Liver (tissue), 9 donors: ENCODE measurements around the gene RNPEP. TPM values are rescaled to one million over a fixed set of nuclear protein-coding genes. Genes with fewer than 3 reads are reported as not detected.

ENCODE experiments used
- DNase-seq: peaks from one replicate; pipeline ENCODE4 v3.0.0-alpha.2; 2017; ENCODE audit warnings: low spot score
- H3K27ac ChIP-seq, 2 donors: one replicate each; pipeline ENCODE4 v1.7.0; 2013; ENCODE audit warnings: inconsistent platforms in 2 of 2, low read length in 2 of 2, control low read depth in 1 of 2, low read depth in 1 of 2, mild to moderate bottlenecking in 1 of 2
- H3K27me3 ChIP-seq, 4 donors: one replicate each; pipeline versions ENCODE4 v1.6.1 to v1.7.0; 2013; ENCODE audit warnings: low read length in 3 of 4, inconsistent platforms in 1 of 4, mild to moderate bottlenecking in 1 of 4, moderate library complexity in 1 of 4; ENCODE audit not compliant: control insufficient read depth in 4 of 4, insufficient read depth in 4 of 4
- H3K36me3 ChIP-seq, 4 donors: one replicate each; pipeline versions ENCODE4 v1.6.1 to v1.7.0; 2013; ENCODE audit warnings: low read length in 3 of 4, mild to moderate bottlenecking in 3 of 4, low read depth in 1 of 4, moderate library complexity in 1 of 4; ENCODE audit not compliant: control insufficient read depth in 4 of 4, insufficient read depth in 3 of 4
- H3K4me1 ChIP-seq, 4 donors: one replicate each; pipeline versions ENCODE4 v1.6.1 to v1.7.0; 2013; ENCODE audit warnings: low read length in 3 of 4, mild to moderate bottlenecking in 3 of 4, moderate library complexity in 1 of 4; ENCODE audit not compliant: control insufficient read depth in 4 of 4, insufficient read depth in 4 of 4
- H3K4me3 ChIP-seq, 3 donors: one replicate each; pipeline versions ENCODE4 v1.6.1 to v1.7.0; 2013; ENCODE audit warnings: low read length in 3 of 3, control low read depth in 1 of 3, low read depth in 1 of 3, mild to moderate bottlenecking in 1 of 3
- H3K9ac ChIP-seq, 2 donors: one replicate each; pipeline ENCODE4 v1.7.0; 2013; ENCODE audit warnings: low read length in 2 of 2, mild to moderate bottlenecking in 2 of 2, moderate library complexity in 2 of 2, control low read depth in 1 of 2, low read depth in 1 of 2
- H3K9me3 ChIP-seq, 4 donors: one replicate each; pipeline versions ENCODE4 v1.6.1 to v1.7.0; 2013; ENCODE audit warnings: low read length in 3 of 4; ENCODE audit not compliant: control insufficient read depth in 4 of 4
- EGR1 ChIP-seq, 2 donors: IDR thresholded peaks; 2 replicates each; pipeline ENCODE4 v1.6.1; 2016 to 2018; ENCODE audit warnings: antibody characterized with exemption in 2 of 2, low read depth in 2 of 2
- FOXA1 ChIP-seq: IDR thresholded peaks from 2 replicates; pipeline ENCODE4 v1.6.1; 2016; ENCODE audit warnings: antibody characterized with exemption
- FOXA2 ChIP-seq: IDR thresholded peaks from 2 replicates; pipeline ENCODE4 v1.6.1; 2016; ENCODE audit warnings: antibody characterized with exemption
- GABPA ChIP-seq, 2 donors: IDR thresholded peaks in 1 of 2; conservative IDR thresholded peaks in 1 of 2; 2 replicates each; pipeline ENCODE4 v1.6.1; 2016; ENCODE audit warnings: antibody characterized with exemption in 2 of 2, mild to moderate bottlenecking in 1 of 2, moderate library complexity in 1 of 2
- HNF4A ChIP-seq, 2 donors: conservative IDR thresholded peaks; 2 replicates each; pipeline ENCODE4 v1.6.1; 2016; ENCODE audit warnings: antibody characterized with exemption in 2 of 2, mild to moderate bottlenecking in 2 of 2
- HNF4G ChIP-seq: IDR thresholded peaks from 2 replicates; pipeline ENCODE4 v1.6.1; 2016; ENCODE audit warnings: antibody characterized with exemption
- JUND ChIP-seq, 2 donors: IDR thresholded peaks; 2 replicates each; pipeline ENCODE4 v1.6.1; 2016; ENCODE audit warnings: antibody characterized with exemption in 2 of 2
- NR2F2 ChIP-seq: IDR thresholded peaks from 2 replicates; pipeline ENCODE4 v1.6.1; 2016; ENCODE audit warnings: antibody characterized with exemption
- RAD21 ChIP-seq, 2 donors: IDR thresholded peaks; 2 replicates each; pipeline ENCODE4 v1.6.1; 2016; ENCODE audit warnings: antibody characterized with exemption in 2 of 2, mild to moderate bottlenecking in 2 of 2
- RXRA ChIP-seq, 2 donors: IDR thresholded peaks; 2 replicates each; pipeline ENCODE4 v1.6.1; 2017 to 2018; ENCODE audit warnings: antibody characterized with exemption in 2 of 2, mild to moderate bottlenecking in 1 of 2
- SP1 ChIP-seq: IDR thresholded peaks from 2 replicates; pipeline ENCODE4 v1.6.1; 2018; ENCODE audit warnings: antibody characterized with exemption, mild to moderate bottlenecking
- TAF1 ChIP-seq: conservative IDR thresholded peaks from 2 replicates; pipeline ENCODE4 v1.6.1; 2016; ENCODE audit warnings: antibody characterized with exemption, mild to moderate bottlenecking
- YY1 ChIP-seq: IDR thresholded peaks from 2 replicates; pipeline ENCODE4 v1.6.1; 2016; ENCODE audit warnings: antibody characterized with exemption, mild to moderate bottlenecking
- WGBS: extraction: QIAGEN DNeasy Blood & Tissue Kit; methylation state at CpG from one replicate; pipeline ENCODE4 v1.1.7; 2013; 5-methylcytosine and 5-hydroxymethylcytosine counted together
- polyA plus RNA-seq, 2 donors: library from polyadenylated mRNA; stranded (reverse) in 1 of 2; unstranded in 1 of 2; fragments of 200-250 nt in 1 of 2; fragments of >200 nt in 1 of 2; fragmentation: Nextera tagmentation in 1 of 2; extraction: Ambion mirVana in 1 of 2; gene quantifications; one replicate each; pipeline versions ENCODE4 v1.2.1 to v1.2.3, GENCODE V29; 2013 to 2015
- total RNA-seq, 2 donors: library from RNA; depleted of rRNA; stranded (reverse); fragments of >200 nt; gene quantifications; one replicate each; pipeline ENCODE4 v1.2.3, GENCODE V29; 2014
- TF ChIP-seq, protein P1 (sequence below): IDR thresholded peaks from 2 replicates; pipeline ENCODE4 v1.6.1; 2016; ENCODE audit warnings: antibody characterized with exemption
- TF ChIP-seq, protein P2 (sequence below): IDR thresholded peaks from 2 replicates; pipeline ENCODE4 v1.6.1; 2016; ENCODE audit warnings: antibody characterized with exemption, mild to moderate bottlenecking
- TF ChIP-seq, protein P3 (sequence below): IDR thresholded peaks from 2 replicates; pipeline ENCODE4 v1.6.1; 2016; ENCODE audit warnings: antibody characterized with exemption
- TF ChIP-seq, protein P4 (sequence below): fragments of 150-350 bp; IDR thresholded peaks from 2 replicates; pipeline ENCODE4 v1.5.1; 2017; ENCODE audit warnings: improper control_type of control experiment, low read depth, low read length; ENCODE audit not compliant: missing input control
- TF ChIP-seq, protein P5 (sequence below): IDR thresholded peaks from 2 replicates; pipeline ENCODE4 v1.6.1; 2016; ENCODE audit warnings: antibody characterized with exemption
- donor health status: healthy.
- donor health status: healthy.
- donor health status: healthy.
- donor health status: healthy.
- donor health status: healthy.

RNPEP gene
- total and polyA plus RNA-seq, 4 donors = 16.3 to 26.5 (median 21.0) TPM

DNA sequence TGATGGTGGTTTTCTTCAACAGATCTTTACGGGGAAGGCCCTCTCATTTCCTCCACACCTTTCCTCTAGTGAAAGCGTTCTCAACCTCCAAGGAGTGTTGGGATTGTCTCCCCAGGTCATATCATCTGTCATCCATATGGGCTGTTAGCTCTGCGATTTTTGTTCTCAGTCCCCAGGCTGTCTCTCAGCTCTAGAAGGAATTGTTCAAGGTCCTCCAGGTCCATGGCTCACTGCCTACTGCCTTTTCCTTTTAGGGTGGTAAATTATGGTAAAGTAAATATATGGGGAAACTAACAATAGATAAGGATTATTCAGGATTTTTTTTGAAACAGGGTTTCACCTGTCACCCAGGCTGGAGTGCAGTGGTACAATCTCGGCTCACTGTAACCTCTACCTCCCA lies 65.5 kb downstream of the RNPEP start:
- no peaks in the 10 kb centered on the region for H3K27me3 ChIP-seq
- WGBS = 83% methylated on average over 4 of the region's 4 CpGs
- no peak overlapping the region for H3K9ac ChIP-seq
- TF ChIP-seq NR2F2 = no peak
- no peaks in the 10 kb centered on the region for H3K36me3 ChIP-seq
- no peaks in the 10 kb centered on the region for H3K9me3 ChIP-seq
- no peak overlapping the region for H3K27ac ChIP-seq
- no peak for DNase-seq
- H3K4me3 ChIP-seq = no peak overlapping the region
- H3K4me1 ChIP-seq = peaks cover 0 to 6% (median 6%) of the 10 kb centered on the region in 4 donors

DNA sequence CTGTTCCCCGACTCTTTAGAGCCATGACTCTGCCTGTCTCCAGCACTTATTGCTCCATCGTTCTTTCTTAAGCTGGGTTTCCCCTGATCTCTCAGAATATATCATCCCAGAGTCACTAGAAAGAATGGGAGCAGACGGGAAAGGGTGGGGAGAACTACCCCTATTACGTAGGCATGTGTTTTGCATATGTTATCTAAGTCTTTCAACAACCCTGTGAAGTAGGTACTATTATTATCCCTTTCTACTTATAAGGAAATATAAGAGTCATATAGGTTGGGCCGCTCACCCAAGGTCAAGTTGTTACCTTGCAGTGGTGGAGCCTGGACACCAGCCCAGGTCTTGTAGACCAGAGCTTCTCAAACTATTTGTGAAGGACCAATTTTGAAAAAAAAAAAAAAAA lies 66.7 kb downstream of the RNPEP start:
- H3K4me3 ChIP-seq = no peak overlapping the region
- H3K27ac ChIP-seq = no peak overlapping the region
- TF ChIP-seq, protein P1, sequence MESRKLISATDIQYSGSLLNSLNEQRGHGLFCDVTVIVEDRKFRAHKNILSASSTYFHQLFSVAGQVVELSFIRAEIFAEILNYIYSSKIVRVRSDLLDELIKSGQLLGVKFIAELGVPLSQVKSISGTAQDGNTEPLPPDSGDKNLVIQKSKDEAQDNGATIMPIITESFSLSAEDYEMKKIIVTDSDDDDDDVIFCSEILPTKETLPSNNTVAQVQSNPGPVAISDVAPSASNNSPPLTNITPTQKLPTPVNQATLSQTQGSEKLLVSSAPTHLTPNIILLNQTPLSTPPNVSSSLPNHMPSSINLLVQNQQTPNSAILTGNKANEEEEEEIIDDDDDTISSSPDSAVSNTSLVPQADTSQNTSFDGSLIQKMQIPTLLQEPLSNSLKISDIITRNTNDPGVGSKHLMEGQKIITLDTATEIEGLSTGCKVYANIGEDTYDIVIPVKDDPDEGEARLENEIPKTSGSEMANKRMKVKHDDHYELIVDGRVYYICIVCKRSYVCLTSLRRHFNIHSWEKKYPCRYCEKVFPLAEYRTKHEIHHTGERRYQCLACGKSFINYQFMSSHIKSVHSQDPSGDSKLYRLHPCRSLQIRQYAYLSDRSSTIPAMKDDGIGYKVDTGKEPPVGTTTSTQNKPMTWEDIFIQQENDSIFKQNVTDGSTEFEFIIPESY = no peak
- no peak for TF ChIP-seq SP1
- H3K9me3 ChIP-seq = no peaks in the 10 kb centered on the region
- peaks cover 0 to 6% (median 6%) of the 10 kb centered on the region in 4 donors for H3K4me1 ChIP-seq
- no peak overlapping the region for H3K9ac ChIP-seq
- H3K27me3 ChIP-seq = no peaks in the 10 kb centered on the region
- 81% methylated on average over 5 of the region's 5 CpGs for WGBS
- no peaks in the 10 kb centered on the region for H3K36me3 ChIP-seq
- DNase-seq = no peak

DNA sequence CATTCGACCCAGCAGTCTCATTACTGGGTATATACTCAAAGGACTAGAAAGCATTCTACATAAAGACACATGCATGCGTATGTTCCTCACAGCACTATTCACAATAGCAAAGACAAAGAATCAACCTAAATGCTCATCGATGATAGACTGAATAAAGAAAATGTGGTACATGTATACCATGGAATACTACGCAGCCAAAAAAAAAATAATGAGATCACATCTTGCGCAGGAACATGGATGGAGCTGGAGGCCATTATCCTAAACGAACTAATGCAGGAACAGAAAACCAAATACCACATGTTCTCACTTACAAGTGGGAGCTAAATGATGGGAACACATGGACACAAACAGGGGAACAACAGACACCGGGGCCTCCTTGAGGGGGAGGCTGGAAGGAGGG lies 71.6 kb downstream of the RNPEP start:
- 94% methylated on average over 7 of the region's 7 CpGs for WGBS
- DNase-seq = no peak
- no peaks in the 10 kb centered on the region for H3K27me3 ChIP-seq
- H3K9me3 ChIP-seq = no peaks in the 10 kb centered on the region
- no peaks in the 10 kb centered on the region for H3K36me3 ChIP-seq
- TF ChIP-seq, protein P2, sequence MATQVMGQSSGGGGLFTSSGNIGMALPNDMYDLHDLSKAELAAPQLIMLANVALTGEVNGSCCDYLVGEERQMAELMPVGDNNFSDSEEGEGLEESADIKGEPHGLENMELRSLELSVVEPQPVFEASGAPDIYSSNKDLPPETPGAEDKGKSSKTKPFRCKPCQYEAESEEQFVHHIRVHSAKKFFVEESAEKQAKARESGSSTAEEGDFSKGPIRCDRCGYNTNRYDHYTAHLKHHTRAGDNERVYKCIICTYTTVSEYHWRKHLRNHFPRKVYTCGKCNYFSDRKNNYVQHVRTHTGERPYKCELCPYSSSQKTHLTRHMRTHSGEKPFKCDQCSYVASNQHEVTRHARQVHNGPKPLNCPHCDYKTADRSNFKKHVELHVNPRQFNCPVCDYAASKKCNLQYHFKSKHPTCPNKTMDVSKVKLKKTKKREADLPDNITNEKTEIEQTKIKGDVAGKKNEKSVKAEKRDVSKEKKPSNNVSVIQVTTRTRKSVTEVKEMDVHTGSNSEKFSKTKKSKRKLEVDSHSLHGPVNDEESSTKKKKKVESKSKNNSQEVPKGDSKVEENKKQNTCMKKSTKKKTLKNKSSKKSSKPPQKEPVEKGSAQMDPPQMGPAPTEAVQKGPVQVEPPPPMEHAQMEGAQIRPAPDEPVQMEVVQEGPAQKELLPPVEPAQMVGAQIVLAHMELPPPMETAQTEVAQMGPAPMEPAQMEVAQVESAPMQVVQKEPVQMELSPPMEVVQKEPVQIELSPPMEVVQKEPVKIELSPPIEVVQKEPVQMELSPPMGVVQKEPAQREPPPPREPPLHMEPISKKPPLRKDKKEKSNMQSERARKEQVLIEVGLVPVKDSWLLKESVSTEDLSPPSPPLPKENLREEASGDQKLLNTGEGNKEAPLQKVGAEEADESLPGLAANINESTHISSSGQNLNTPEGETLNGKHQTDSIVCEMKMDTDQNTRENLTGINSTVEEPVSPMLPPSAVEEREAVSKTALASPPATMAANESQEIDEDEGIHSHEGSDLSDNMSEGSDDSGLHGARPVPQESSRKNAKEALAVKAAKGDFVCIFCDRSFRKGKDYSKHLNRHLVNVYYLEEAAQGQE = no peak
- TF ChIP-seq FOXA2 (no peak), HNF4A (conservative IDR thresholded peaks at IDR 0.05) (no peak), EGR1 (IDR thresholded peaks at IDR 0.05; ENCODE audit: low read depth in 2 of 2) (no peak), RAD21 (IDR thresholded peaks at IDR 0.05) (no peak), YY1 (no peak), SP1 (no peak), TAF1 (no peak), NR2F2 (no peak), HNF4G (no peak), FOXA1 (no peak), RXRA (IDR thresholded peaks at IDR 0.05) (no peak), GABPA (IDR thresholded peaks at IDR 0.05 in 1 of 2, conservative IDR thresholded peaks at IDR 0.05 in 1 of 2) (no peak), JUND (IDR thresholded peaks at IDR 0.05) (no peak)
- TF ChIP-seq, protein P3, sequence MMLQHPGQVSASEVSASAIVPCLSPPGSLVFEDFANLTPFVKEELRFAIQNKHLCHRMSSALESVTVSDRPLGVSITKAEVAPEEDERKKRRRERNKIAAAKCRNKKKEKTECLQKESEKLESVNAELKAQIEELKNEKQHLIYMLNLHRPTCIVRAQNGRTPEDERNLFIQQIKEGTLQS = no peak
- TF ChIP-seq, protein P4, sequence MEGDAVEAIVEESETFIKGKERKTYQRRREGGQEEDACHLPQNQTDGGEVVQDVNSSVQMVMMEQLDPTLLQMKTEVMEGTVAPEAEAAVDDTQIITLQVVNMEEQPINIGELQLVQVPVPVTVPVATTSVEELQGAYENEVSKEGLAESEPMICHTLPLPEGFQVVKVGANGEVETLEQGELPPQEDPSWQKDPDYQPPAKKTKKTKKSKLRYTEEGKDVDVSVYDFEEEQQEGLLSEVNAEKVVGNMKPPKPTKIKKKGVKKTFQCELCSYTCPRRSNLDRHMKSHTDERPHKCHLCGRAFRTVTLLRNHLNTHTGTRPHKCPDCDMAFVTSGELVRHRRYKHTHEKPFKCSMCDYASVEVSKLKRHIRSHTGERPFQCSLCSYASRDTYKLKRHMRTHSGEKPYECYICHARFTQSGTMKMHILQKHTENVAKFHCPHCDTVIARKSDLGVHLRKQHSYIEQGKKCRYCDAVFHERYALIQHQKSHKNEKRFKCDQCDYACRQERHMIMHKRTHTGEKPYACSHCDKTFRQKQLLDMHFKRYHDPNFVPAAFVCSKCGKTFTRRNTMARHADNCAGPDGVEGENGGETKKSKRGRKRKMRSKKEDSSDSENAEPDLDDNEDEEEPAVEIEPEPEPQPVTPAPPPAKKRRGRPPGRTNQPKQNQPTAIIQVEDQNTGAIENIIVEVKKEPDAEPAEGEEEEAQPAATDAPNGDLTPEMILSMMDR = no peak
- TF ChIP-seq, protein P5, sequence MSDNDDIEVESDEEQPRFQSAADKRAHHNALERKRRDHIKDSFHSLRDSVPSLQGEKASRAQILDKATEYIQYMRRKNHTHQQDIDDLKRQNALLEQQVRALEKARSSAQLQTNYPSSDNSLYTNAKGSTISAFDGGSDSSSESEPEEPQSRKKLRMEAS = no peak
- TF ChIP-seq, protein P1 = no peak
- H3K9ac ChIP-seq = no peak overlapping the region
- H3K27ac ChIP-seq = no peak overlapping the region
- no peak overlapping the region for H3K4me3 ChIP-seq
- H3K4me1 ChIP-seq = no peaks in the 10 kb centered on the region
